HEK293 (cell line): ENCODE measurements around the gene PIN4.

Source experiments
- BCL11B ChIP-seq: fragments of 450-650 bp; formaldehyde crosslinking; IDR thresholded peaks from 2 replicates; pipeline ENCODE4 v1.5.1; 2016; ENCODE audit warnings: low read depth, missing biosample characterization, missing genetic modification characterization
- EGR2 ChIP-seq: fragments of 450-650 bp; formaldehyde crosslinking; IDR thresholded peaks from 2 replicates; pipeline ENCODE4 v1.5.1; 2016; ENCODE audit warnings: low read depth, missing biosample characterization, missing genetic modification characterization
- GLI2 ChIP-seq: fragments of 450-650 bp; formaldehyde crosslinking; IDR thresholded peaks from 2 replicates; pipeline ENCODE4; 2017; ENCODE audit warnings: missing biosample characterization, missing genetic modification characterization, low read depth, borderline replicate concordance
- HOXA7 ChIP-seq: sonication (generic); formaldehyde crosslinking; IDR thresholded peaks from 2 replicates; pipeline ENCODE4 v1.8.1; 2022; ENCODE audit warnings: missing genetic modification reagents, borderline replicate concordance
- KLF7 ChIP-seq: fragments of 450-650 bp; formaldehyde crosslinking; IDR thresholded peaks from 2 replicates; pipeline ENCODE4 v1.5.1; 2016; ENCODE audit warnings: missing biosample characterization, missing genetic modification characterization, borderline replicate concordance
- KLF9 ChIP-seq: fragments of 450-650 bp; formaldehyde crosslinking; IDR thresholded peaks from 2 replicates; pipeline ENCODE4 v1.5.1; 2016; ENCODE audit warnings: missing biosample characterization, missing genetic modification characterization, low read depth
- OVOL3 ChIP-seq: fragments of 450-650 bp; formaldehyde crosslinking; IDR thresholded peaks from 2 replicates; pipeline ENCODE4 v1.5.1; 2016; ENCODE audit warnings: missing biosample characterization, missing genetic modification characterization
- SALL2 ChIP-seq: fragments of 450-650 bp; formaldehyde crosslinking; IDR thresholded peaks from 2 replicates; pipeline ENCODE4 v1.5.0; 2017; ENCODE audit warnings: missing biosample characterization, mild to moderate bottlenecking, missing genetic modification characterization, borderline replicate concordance
- ZBTB20 ChIP-seq: fragments of 450-650 bp; formaldehyde crosslinking; IDR thresholded peaks from 2 replicates; pipeline ENCODE4 v1.5.1; 2016; ENCODE audit warnings: missing biosample characterization, missing genetic modification characterization
- ZNF169 ChIP-seq: fragments of 450-650 bp; formaldehyde crosslinking; IDR thresholded peaks from 2 replicates; pipeline ENCODE4 v1.5.1; 2016; ENCODE audit warnings: missing biosample characterization, missing genetic modification characterization
- ZNF184 ChIP-seq: fragments of 450-650 bp; IDR thresholded peaks from 2 replicates; pipeline ENCODE4 v1.5.1; 2018; ENCODE audit warnings: missing biosample characterization, mild to moderate bottlenecking, missing genetic modification characterization
- ZNF2 ChIP-seq: fragments of 450-650 bp; formaldehyde crosslinking; IDR thresholded peaks from 2 replicates; pipeline ENCODE4 v1.5.1; 2016; ENCODE audit warnings: missing biosample characterization, missing genetic modification characterization
- ZNF202 ChIP-seq: fragments of 450-650 bp; formaldehyde crosslinking; IDR thresholded peaks from 2 replicates; pipeline ENCODE4 v1.5.1; 2016; ENCODE audit warnings: missing biosample characterization, missing genetic modification characterization, borderline replicate concordance
- ZNF274 ChIP-seq, 2 experiments: fragments of 200-500 bp in 1 of 2; fragments of 450-650 bp in 1 of 2; sonication (Bioruptor generic) in 1 of 2; formaldehyde crosslinking in 1 of 2; IDR thresholded peaks; 2 replicates each; pipeline versions ENCODE4 v1.5.1 to v1.6.1; 2014 to 2016; ENCODE audit warnings: borderline replicate concordance in 1 of 2, inconsistent platforms in 1 of 2, low read length in 1 of 2, missing biosample characterization in 1 of 2, missing genetic modification characterization in 1 of 2
- ZNF292 ChIP-seq: fragments of 450-650 bp; formaldehyde crosslinking; IDR thresholded peaks from 2 replicates; pipeline ENCODE4 v1.5.1; 2016; ENCODE audit warnings: low read depth, missing biosample characterization, missing genetic modification characterization, borderline replicate concordance
- ZNF341 ChIP-seq: fragments of 450-650 bp; formaldehyde crosslinking; IDR thresholded peaks from 2 replicates; pipeline ENCODE4; 2016; ENCODE audit warnings: low read depth, missing biosample characterization, missing genetic modification characterization
- ZNF354C ChIP-seq: fragments of 450-650 bp; formaldehyde crosslinking; IDR thresholded peaks from 2 replicates; pipeline ENCODE4 v1.5.1; 2016; ENCODE audit warnings: missing biosample characterization, missing genetic modification characterization, low read depth, borderline replicate concordance
- ZNF366 ChIP-seq: fragments of 450-650 bp; formaldehyde crosslinking; conservative IDR thresholded peaks from 2 replicates; pipeline ENCODE4 v1.5.1; 2016; ENCODE audit warnings: missing biosample characterization, missing genetic modification characterization
- ZNF391 ChIP-seq: fragments of 450-650 bp; formaldehyde crosslinking; IDR thresholded peaks from 2 replicates; pipeline ENCODE4 v1.5.1; 2016; ENCODE audit warnings: low read depth, missing biosample characterization, missing genetic modification characterization, borderline replicate concordance
- ZNF555 ChIP-seq: fragments of 450-650 bp; formaldehyde crosslinking; conservative IDR thresholded peaks from 2 replicates; pipeline ENCODE4 v1.5.1; 2017; ENCODE audit warnings: missing biosample characterization, mild to moderate bottlenecking, missing genetic modification characterization, inconsistent platforms
- ZNF558 ChIP-seq: fragments of 450-650 bp; formaldehyde crosslinking; IDR thresholded peaks from 2 replicates; pipeline ENCODE4 v1.5.1; 2016; ENCODE audit warnings: missing biosample characterization, missing genetic modification characterization
- ZNF664 ChIP-seq: fragments of 450-650 bp; formaldehyde crosslinking; IDR thresholded peaks from 2 replicates; pipeline ENCODE4 v1.5.1; 2016; ENCODE audit warnings: missing biosample characterization, missing genetic modification characterization
- ZNF701 ChIP-seq: fragments of 450-650 bp; formaldehyde crosslinking; IDR thresholded peaks from 2 replicates; pipeline ENCODE4 v1.5.1; 2016; ENCODE audit warnings: missing biosample characterization, missing genetic modification characterization
- ZSCAN16 ChIP-seq: fragments of 450-650 bp; formaldehyde crosslinking; IDR thresholded peaks from 2 replicates; pipeline ENCODE4 v1.5.1; 2016; ENCODE audit warnings: missing biosample characterization, missing genetic modification characterization
- TF ChIP-seq, protein P1 (sequence below): fragments of 450-650 bp; formaldehyde crosslinking; IDR thresholded peaks from 2 replicates; pipeline ENCODE4 v1.5.1; 2016; ENCODE audit warnings: missing biosample characterization, missing genetic modification characterization, low read depth
- TF ChIP-seq, protein P2 (sequence below): fragments of 450-650 bp; IDR thresholded peaks from 2 replicates; pipeline ENCODE4 v1.5.1; 2018; ENCODE audit warnings: missing biosample characterization, missing genetic modification characterization
- TF ChIP-seq, protein P3 (sequence below): fragments of 450-650 bp; formaldehyde crosslinking; IDR thresholded peaks from 2 replicates; pipeline ENCODE4 v1.5.1; 2017; ENCODE audit warnings: missing biosample characterization, mild to moderate bottlenecking, missing genetic modification characterization, moderate library complexity
- TF ChIP-seq, protein P4 (sequence below): fragments of 450-650 bp; formaldehyde crosslinking; IDR thresholded peaks from 2 replicates; pipeline ENCODE4 v1.5.1; 2016; ENCODE audit warnings: missing biosample characterization, missing genetic modification characterization
- TF ChIP-seq, protein P5 (sequence below): fragments of 450-650 bp; IDR thresholded peaks from 2 replicates; pipeline ENCODE4 v1.5.1; 2018; ENCODE audit warnings: missing biosample characterization, mild to moderate bottlenecking, missing genetic modification characterization

Gene PIN4

DNA sequence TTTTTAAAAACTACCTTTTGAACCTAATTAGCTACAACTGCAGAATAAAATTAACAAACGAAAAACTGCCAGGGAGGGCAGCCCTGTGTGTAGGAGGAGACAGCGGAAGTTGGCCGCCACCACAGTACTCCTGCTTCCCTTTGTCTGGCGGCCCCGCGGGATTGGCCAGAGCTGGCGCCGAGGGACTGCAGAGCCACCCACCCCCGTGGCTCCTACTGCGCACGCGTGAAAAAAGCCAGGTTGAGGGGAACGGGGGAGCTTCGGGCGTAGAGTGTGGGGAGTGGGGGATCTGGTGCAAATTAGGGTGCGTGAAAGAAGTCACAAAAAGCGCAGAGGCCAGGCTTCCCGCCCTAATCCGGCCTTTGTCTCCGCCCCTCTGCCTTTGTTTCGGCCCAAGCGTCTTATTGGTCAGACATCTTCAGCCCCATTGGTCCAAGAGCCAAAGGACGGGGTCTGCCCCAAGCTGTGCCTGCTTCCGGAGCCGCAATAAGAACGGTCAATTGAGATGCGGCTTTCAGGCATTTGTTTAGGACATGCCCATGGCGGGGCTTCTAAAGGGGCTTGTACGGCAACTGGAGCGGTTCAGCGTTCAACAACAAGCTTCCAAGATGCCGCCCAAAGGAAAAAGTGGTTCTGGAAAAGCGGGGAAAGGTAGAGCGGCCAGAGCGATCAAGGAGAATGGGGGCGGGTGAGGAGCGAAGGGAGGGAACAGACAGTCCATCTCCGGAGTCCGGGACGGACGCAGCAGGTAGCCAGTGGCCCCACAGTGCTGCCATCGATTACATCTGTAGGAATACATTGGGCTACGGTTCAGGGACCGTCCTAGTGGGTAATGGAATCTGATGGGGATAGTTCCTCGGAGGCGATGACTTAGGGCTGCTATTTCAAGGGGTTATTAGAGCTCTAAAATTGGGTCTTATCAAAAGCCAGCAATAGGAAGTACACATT lies at the start of gene PIN4 (continued):
- TF ChIP-seq OVOL3 (tag by site-specific recombination) = no peak
- 0 out of 2 replicates have a peak, but pooled peaks have one; percentile 11 for TF ChIP-seq KLF9 (tag by site-specific recombination)
- TF ChIP-seq GLI2 (tag by site-specific recombination) = no peak
- TF ChIP-seq ZNF169 (tag by site-specific recombination) = no peak
- no peak for TF ChIP-seq ZSCAN16 (tag by site-specific recombination)
- peak; percentile 99 for TF ChIP-seq ZNF366 (tag by site-specific recombination)
- no peak for TF ChIP-seq ZNF274 (IDR thresholded peaks at IDR 0.05; ENCODE audit: low read length)
- TF ChIP-seq ZNF274 (tag by site-specific recombination; IDR thresholded peaks at IDR 0.05; ENCODE audit: borderline replicate concordance) = no peak
- no peak; the same call in 1 of the 2 replicates for TF ChIP-seq ZNF391
- TF ChIP-seq, protein P1, sequence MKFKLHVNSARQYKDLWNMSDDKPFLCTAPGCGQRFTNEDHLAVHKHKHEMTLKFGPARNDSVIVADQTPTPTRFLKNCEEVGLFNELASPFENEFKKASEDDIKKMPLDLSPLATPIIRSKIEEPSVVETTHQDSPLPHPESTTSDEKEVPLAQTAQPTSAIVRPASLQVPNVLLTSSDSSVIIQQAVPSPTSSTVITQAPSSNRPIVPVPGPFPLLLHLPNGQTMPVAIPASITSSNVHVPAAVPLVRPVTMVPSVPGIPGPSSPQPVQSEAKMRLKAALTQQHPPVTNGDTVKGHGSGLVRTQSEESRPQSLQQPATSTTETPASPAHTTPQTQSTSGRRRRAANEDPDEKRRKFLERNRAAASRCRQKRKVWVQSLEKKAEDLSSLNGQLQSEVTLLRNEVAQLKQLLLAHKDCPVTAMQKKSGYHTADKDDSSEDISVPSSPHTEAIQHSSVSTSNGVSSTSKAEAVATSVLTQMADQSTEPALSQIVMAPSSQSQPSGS (tag by site-specific recombination) = no peak
- no peak for TF ChIP-seq ZNF2
- TF ChIP-seq KLF7 = no peak
- TF ChIP-seq ZNF354C (tag by site-specific recombination) = no peak
- TF ChIP-seq EGR2 = peak; percentile 52; the same call in 1 of the 2 replicates
- TF ChIP-seq BCL11B (tag by site-specific recombination) = peak; percentile 71; the same call in 1 of the 2 replicates
- TF ChIP-seq ZNF701 (tag by site-specific recombination) = no peak
- no peak for TF ChIP-seq HOXA7 (CRISPR knock-in tag)
- TF ChIP-seq, protein P2, sequence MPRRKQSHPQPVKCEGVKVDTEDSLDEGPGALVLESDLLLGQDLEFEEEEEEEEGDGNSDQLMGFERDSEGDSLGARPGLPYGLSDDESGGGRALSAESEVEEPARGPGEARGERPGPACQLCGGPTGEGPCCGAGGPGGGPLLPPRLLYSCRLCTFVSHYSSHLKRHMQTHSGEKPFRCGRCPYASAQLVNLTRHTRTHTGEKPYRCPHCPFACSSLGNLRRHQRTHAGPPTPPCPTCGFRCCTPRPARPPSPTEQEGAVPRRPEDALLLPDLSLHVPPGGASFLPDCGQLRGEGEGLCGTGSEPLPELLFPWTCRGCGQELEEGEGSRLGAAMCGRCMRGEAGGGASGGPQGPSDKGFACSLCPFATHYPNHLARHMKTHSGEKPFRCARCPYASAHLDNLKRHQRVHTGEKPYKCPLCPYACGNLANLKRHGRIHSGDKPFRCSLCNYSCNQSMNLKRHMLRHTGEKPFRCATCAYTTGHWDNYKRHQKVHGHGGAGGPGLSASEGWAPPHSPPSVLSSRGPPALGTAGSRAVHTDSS (tag by site-specific recombination) = no peak
- no peak for TF ChIP-seq ZNF558
- no peak for TF ChIP-seq ZNF555 (tag by site-specific recombination)
- TF ChIP-seq, protein P3, sequence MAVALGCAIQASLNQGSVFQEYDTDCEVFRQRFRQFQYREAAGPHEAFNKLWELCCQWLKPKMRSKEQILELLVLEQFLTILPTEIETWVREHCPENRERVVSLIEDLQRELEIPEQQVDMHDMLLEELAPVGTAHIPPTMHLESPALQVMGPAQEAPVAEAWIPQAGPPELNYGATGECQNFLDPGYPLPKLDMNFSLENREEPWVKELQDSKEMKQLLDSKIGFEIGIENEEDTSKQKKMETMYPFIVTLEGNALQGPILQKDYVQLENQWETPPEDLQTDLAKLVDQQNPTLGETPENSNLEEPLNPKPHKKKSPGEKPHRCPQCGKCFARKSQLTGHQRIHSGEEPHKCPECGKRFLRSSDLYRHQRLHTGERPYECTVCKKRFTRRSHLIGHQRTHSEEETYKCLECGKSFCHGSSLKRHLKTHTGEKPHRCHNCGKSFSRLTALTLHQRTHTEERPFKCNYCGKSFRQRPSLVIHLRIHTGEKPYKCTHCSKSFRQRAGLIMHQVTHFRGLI (tag by site-specific recombination) = peak; percentile 73; the same call in 1 of the 2 replicates
- no peak for TF ChIP-seq ZNF202
- TF ChIP-seq ZNF292 (tag by site-specific recombination) = no peak
- TF ChIP-seq ZNF184 (tag by site-specific recombination) = no peak
- TF ChIP-seq ZNF664 = no peak
- TF ChIP-seq, protein P4, sequence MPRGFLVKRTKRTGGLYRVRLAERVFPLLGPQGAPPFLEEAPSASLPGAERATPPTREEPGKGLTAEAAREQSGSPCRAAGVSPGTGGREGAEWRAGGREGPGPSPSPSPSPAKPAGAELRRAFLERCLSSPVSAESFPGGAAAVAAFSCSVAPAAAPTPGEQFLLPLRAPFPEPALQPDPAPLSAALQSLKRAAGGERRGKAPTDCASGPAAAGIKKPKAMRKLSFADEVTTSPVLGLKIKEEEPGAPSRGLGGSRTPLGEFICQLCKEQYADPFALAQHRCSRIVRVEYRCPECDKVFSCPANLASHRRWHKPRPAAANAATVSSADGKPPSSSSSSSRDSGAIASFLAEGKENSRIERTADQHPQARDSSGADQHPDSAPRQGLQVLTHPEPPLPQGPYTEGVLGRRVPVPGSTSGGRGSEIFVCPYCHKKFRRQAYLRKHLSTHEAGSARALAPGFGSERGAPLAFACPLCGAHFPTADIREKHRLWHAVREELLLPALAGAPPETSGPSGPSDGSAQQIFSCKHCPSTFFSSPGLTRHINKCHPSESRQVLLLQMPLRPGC (tag by site-specific recombination) = peak; percentile 62; the same call in 1 of the 2 replicates
- no peak for TF ChIP-seq SALL2 (tag by site-specific recombination)
- peak; percentile 93 for TF ChIP-seq ZNF341 (tag by site-specific recombination)
- no peak; the same call in 1 of the 2 replicates for TF ChIP-seq ZBTB20 (tag by site-specific recombination)
- TF ChIP-seq, protein P5, sequence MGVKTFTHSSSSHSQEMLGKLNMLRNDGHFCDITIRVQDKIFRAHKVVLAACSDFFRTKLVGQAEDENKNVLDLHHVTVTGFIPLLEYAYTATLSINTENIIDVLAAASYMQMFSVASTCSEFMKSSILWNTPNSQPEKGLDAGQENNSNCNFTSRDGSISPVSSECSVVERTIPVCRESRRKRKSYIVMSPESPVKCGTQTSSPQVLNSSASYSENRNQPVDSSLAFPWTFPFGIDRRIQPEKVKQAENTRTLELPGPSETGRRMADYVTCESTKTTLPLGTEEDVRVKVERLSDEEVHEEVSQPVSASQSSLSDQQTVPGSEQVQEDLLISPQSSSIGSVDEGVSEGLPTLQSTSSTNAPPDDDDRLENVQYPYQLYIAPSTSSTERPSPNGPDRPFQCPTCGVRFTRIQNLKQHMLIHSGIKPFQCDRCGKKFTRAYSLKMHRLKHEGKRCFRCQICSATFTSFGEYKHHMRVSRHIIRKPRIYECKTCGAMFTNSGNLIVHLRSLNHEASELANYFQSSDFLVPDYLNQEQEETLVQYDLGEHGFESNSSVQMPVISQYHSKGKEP (tag by site-specific recombination) = no peak
